MCF 10A (cell line): ENCODE measurements around the gene RNF213. TPM values are rescaled to one million over a fixed set of nuclear protein-coding genes. Genes with fewer than 3 reads are reported as not detected.

Experiments used
- BruUV-seq: library from RNA; stranded (reverse); fragments of 400-500 nt; replicated peaks from 2 replicates; lab custom pipeline; 2021; lab: Mats Ljungman, UMichigan
- CTCF ChIA-PET: fragments of 300-600 bp; sonication (Branson Sonifier 250); formaldehyde crosslinking; extraction: SDS; loops from one replicate; lab custom pipeline; 2021; ENCODE audit warnings: antibody characterized with exemption, inconsistent platforms; lab: Yijun Ruan, JAX
- POLR2A ChIA-PET: fragments of 300-600, 350-650 bp; sonication (Branson Sonifier 250); formaldehyde crosslinking; extraction: SDS; loops from one replicate; lab custom pipeline; 2020; ENCODE audit warnings: antibody characterized with exemption, inconsistent platforms; lab: Yijun Ruan, JAX
- DNase-seq: peaks from one replicate; pipeline ENCODE4 v3.0.0-alpha.2; 2018; ENCODE audit not compliant: unreplicated experiment
- H3K27ac Mint-ChIP-seq: one replicate; pipeline ENCODE4 v1.8.0; 2022; ENCODE audit warnings: mild to moderate bottlenecking, low read depth, mixed read lengths; ENCODE audit not compliant: unreplicated experiment
- H3K27me3 Mint-ChIP-seq: one replicate; pipeline ENCODE4 v1.8.0; 2022; ENCODE audit warnings: mixed read lengths; ENCODE audit not compliant: insufficient read depth, unreplicated experiment
- H3K36me3 Mint-ChIP-seq: one replicate; pipeline ENCODE4 v1.8.0; 2022; ENCODE audit warnings: mild to moderate bottlenecking, moderate library complexity, mixed read lengths; ENCODE audit not compliant: insufficient read depth, unreplicated experiment
- H3K4me1 Mint-ChIP-seq: one replicate; pipeline ENCODE4 v1.8.0; 2022; ENCODE audit warnings: mixed read lengths; ENCODE audit not compliant: insufficient read depth, unreplicated experiment
- H3K4me3 Mint-ChIP-seq: one replicate; pipeline ENCODE4 v1.8.0; 2022; ENCODE audit warnings: mild to moderate bottlenecking, moderate library complexity, mixed read lengths; ENCODE audit not compliant: unreplicated experiment
- H3K9me3 Mint-ChIP-seq: one replicate; pipeline ENCODE4 v1.8.0; 2022; ENCODE audit warnings: mixed read lengths; ENCODE audit not compliant: unreplicated experiment
- CTCF ChIP-seq: fragments of 200-600 bp; IDR thresholded peaks from one replicate; pipeline ENCODE4 v1.8.0; 2022; ENCODE audit warnings: antibody characterized with exemption, mild to moderate bottlenecking; ENCODE audit not compliant: unreplicated experiment
- intact Hi-C: fragments of 100-400 bp; cut with micrococcal nuclease; formaldehyde crosslinking; loops from 2 replicates; pipeline ENCODE4 v1.14.1; 2022
- total RNA-seq: library from RNA; stranded (reverse); gene quantifications from 2 replicates; pipeline ENCODE4 v1.2.3, GENCODE V29; 2022

RNF213 gene
- total RNA-seq, 1 experiment from 2014 or later = 50.5 TPM

DNA sequence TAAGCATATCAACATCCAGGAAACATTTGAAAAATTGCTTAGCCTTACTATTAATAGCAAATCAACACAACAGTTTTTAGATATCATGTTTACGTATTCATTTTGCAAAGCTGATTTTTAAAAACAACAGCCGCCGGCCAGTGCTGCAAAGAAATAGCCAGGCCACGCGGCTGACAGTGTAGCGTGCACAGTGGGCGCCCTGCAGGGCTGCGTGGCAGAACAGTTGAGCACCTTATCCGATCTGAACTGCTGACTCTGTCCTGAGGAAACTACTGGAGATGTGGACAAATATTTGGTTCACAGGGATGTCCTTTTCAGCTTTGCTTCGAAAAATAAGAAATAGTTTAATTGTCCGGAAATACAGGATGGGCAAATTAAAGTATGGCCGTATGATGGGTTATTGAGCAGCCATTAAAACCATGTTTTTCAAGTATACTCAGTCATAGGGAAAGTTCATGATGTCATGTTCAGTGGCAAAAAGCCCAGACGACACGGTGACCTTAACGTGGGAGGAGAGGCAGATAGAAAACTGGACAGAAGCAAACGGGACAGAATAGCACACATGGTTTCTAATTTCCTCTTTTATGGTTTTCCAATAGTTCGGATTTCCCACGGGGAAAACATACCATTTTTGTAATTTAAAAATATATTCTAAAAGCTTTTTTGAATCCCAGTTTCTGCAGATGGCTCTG lies 101.9 kb downstream of the RNF213 start:
- intact Hi-C loops = no loop called here
- BruUV-seq = no TSS peak
- Mint-ChIP-seq H3K4me1 (no peaks in the 10 kb centered on the region), H3K27ac (no peak overlapping the region), H3K9me3 (no peaks in the 10 kb centered on the region), H3K4me3 (no peak overlapping the region), H3K27me3 (no peaks in the 10 kb centered on the region), H3K36me3 (peaks cover 89% of the 10 kb centered on the region)
- POLR2A ChIA-PET = interaction anchor here (0.5 to 1.5 kb wide), 5 partner anchors 9 to 17 kb away, joined by 3 to 4 read pairs (median 3); no protein-coding TSS in a partner anchor
- no peak for TF ChIP-seq CTCF
- DNase-seq = no peak
- CTCF ChIA-PET = interaction anchor here (0.6 to 0.7 kb wide), 3 partner anchors 163 to 279 kb away, joined by 3 to 4 read pairs (median 4); no protein-coding TSS in a partner anchor

- BruUV-seq = no TSS peak
- H3K27ac Mint-ChIP-seq = no peak overlapping the region
- no peaks in the 10 kb centered on the region for H3K27me3 Mint-ChIP-seq
- no peaks in the 10 kb centered on the region for H3K4me1 Mint-ChIP-seq
- H3K4me3 Mint-ChIP-seq = no peak overlapping the region
- ChIA-PET POLR2A (interaction anchor here (0.5 kb wide), 1 partner anchor 13 kb away, joined by 4 read pairs; no protein-coding TSS in a partner anchor), CTCF (interaction anchor here (0.6 kb wide), 2 partner anchors 164 to 280 kb away, joined by 4 read pairs; no protein-coding TSS in a partner anchor)
- intact Hi-C loops = no loop called here
- DNase-seq = no peak
- TF ChIP-seq CTCF = no peak
- no peaks in the 10 kb centered on the region for H3K9me3 Mint-ChIP-seq
- peaks cover 89% of the 10 kb centered on the region for H3K36me3 Mint-ChIP-seq
Measured at GRCh38 chr17:80363120-80363515, 102.5 kb downstream of the RNF213 start.

- H3K27ac Mint-ChIP-seq = no peak overlapping the region
- BruUV-seq = no TSS peak
- intact Hi-C loops = loop anchor here (2.0 kb wide), 1 partner anchor 167 kb away; no protein-coding TSS in a partner anchor
- H3K4me1 Mint-ChIP-seq = no peaks in the 10 kb centered on the region
- no peaks in the 10 kb centered on the region for H3K9me3 Mint-ChIP-seq
- peaks cover 89% of the 10 kb centered on the region for H3K36me3 Mint-ChIP-seq
- no peaks in the 10 kb centered on the region for H3K27me3 Mint-ChIP-seq
- no peak overlapping the region for H3K4me3 Mint-ChIP-seq
- no peak for DNase-seq
- no peak for TF ChIP-seq CTCF
- CTCF ChIA-PET = interaction anchor here (0.6 kb wide), 1 partner anchor 164 kb away, joined by 4 read pairs; no protein-coding TSS in a partner anchor
- POLR2A ChIA-PET = interaction anchor here (0.5 kb wide), 1 partner anchor 13 kb away, joined by 4 read pairs; no protein-coding TSS in a partner anchor
Measured at GRCh38 chr17:80363518-80364090, 103.0 kb downstream of the RNF213 start.

GRCh38 chr17:80364091-80364691 lies 103.5 kb downstream of the RNF213 start:
- ChIA-PET POLR2A (no interaction called here), CTCF (interaction anchor here (0.8 kb wide), 1 partner anchor 89 kb away, joined by 3 read pairs; no protein-coding TSS in a partner anchor)
- H3K27me3 Mint-ChIP-seq = no peaks in the 10 kb centered on the region
- TF ChIP-seq CTCF = peak; percentile 37
- peak; percentile 21 for DNase-seq
- H3K4me1 Mint-ChIP-seq = no peaks in the 10 kb centered on the region
- no peak overlapping the region for H3K27ac Mint-ChIP-seq
- no peaks in the 10 kb centered on the region for H3K9me3 Mint-ChIP-seq
- H3K4me3 Mint-ChIP-seq = no peak overlapping the region
- intact Hi-C loops = loop anchor here (2.0 kb wide), 1 partner anchor 167 kb away; no protein-coding TSS in a partner anchor
- H3K36me3 Mint-ChIP-seq = peaks cover 89% of the 10 kb centered on the region
- no TSS peak for BruUV-seq
